ENCODE measurements around the gene CACNA2D4.
"Not testable (repeated sequence)": the region's sequence is repeated elsewhere in the genome, so short reads cannot be mapped to it uniquely, and the experiment has no call there.

The CACNA2D4 gene

GRCh38 chr12:1947081-1947480 lies 28.6 kb upstream of the CACNA2D4 start:
- H3K79me2 ChIP-seq (ENCODE audit: low read length) = no peaks in the 10 kb centered on the region
- H3K27me3 ChIP-seq (ENCODE audit: low read depth, low read length) = no peaks in the 10 kb centered on the region
- H3K9ac ChIP-seq (ENCODE audit: low read length) = no peak overlapping the region
- H3K9me3 ChIP-seq (ENCODE audit: insufficient read depth, low read length) = no peaks in the 10 kb centered on the region
- no peak overlapping the region for H3K27ac ChIP-seq (ENCODE audit: low read length)
- no peaks in the 10 kb centered on the region for H3K4me1 ChIP-seq (ENCODE audit: low read length)
- H3K36me3 ChIP-seq (replicated peaks; ENCODE audit: low read depth, low read length) = peaks cover 18% of the 10 kb centered on the region
- no peak overlapping the region for H3K4me2 ChIP-seq (ENCODE audit: low read length)
- no peak overlapping the region for H3K4me3 ChIP-seq (ENCODE audit: low read length)
- H2AFZ ChIP-seq (ENCODE audit: low read depth, low read length) = no peak overlapping the region
- H4K20me1 ChIP-seq (ENCODE audit: insufficient read depth, low read length) = no peaks in the 10 kb centered on the region
- TF ChIP-seq EZH2phosphoT487 (IDR thresholded peaks at IDR 0.05; ENCODE audit: low read depth) (no peak), CTCF (IDR thresholded peaks at IDR 0.05; ENCODE audit: low read depth, low read length) (no peak)

- no peak overlapping the region for H2AFZ ChIP-seq (ENCODE audit: low read depth, low read length)
- no peak overlapping the region for H3K4me3 ChIP-seq (ENCODE audit: low read length)
- no peaks in the 10 kb centered on the region for H3K4me1 ChIP-seq (ENCODE audit: low read length)
- TF ChIP-seq EZH2phosphoT487 (IDR thresholded peaks at IDR 0.05; ENCODE audit: low read depth) (no peak), CTCF (IDR thresholded peaks at IDR 0.05; ENCODE audit: low read depth, low read length) (no peak)
- H3K9ac ChIP-seq (ENCODE audit: low read length) = no peak overlapping the region
- peaks cover 14% of the 10 kb centered on the region for H3K36me3 ChIP-seq (replicated peaks; ENCODE audit: low read depth, low read length)
- H3K27ac ChIP-seq (ENCODE audit: low read length) = no peak overlapping the region
- no peaks in the 10 kb centered on the region for H3K79me2 ChIP-seq (ENCODE audit: low read length)
- H3K4me2 ChIP-seq (ENCODE audit: low read length) = no peak overlapping the region
- no peaks in the 10 kb centered on the region for H3K9me3 ChIP-seq (ENCODE audit: insufficient read depth, low read length)
- no peaks in the 10 kb centered on the region for H4K20me1 ChIP-seq (ENCODE audit: insufficient read depth, low read length)
- no peaks in the 10 kb centered on the region for H3K27me3 ChIP-seq (ENCODE audit: low read depth, low read length)
Measured at GRCh38 chr12:1946296-1946695, 27.8 kb upstream of the CACNA2D4 start.

GRCh38 chr12:1945502-1945901 lies 27.1 kb upstream of the CACNA2D4 start:
- H3K79me2 ChIP-seq (ENCODE audit: low read length); H3K4me3 ChIP-seq (ENCODE audit: low read length); H2AFZ ChIP-seq (ENCODE audit: low read depth, low read length); H3K9ac ChIP-seq (ENCODE audit: low read length); H4K20me1 ChIP-seq (ENCODE audit: insufficient read depth, low read length); H3K4me2 ChIP-seq (ENCODE audit: low read length); H3K27ac ChIP-seq (ENCODE audit: low read length); H3K4me1 ChIP-seq (ENCODE audit: low read length); H3K27me3 ChIP-seq (ENCODE audit: low read depth, low read length); H3K9me3 ChIP-seq (ENCODE audit: insufficient read depth, low read length): not testable (repeated sequence)
- peaks cover 14% of the 10 kb centered on the region for H3K36me3 ChIP-seq (replicated peaks; ENCODE audit: low read depth, low read length)

GRCh38 chr12:1939801-1940607 lies 21.6 kb upstream of the CACNA2D4 start:
- TF ChIP-seq CTCF (IDR thresholded peaks at IDR 0.05; ENCODE audit: low read depth, low read length) (peak; percentile 97), EZH2phosphoT487 (IDR thresholded peaks at IDR 0.05; ENCODE audit: low read depth) (no peak)
- H3K79me2 ChIP-seq (ENCODE audit: low read length) = no peaks in the 10 kb centered on the region
- no peak overlapping the region for H3K27ac ChIP-seq (ENCODE audit: low read length)
- H3K4me3 ChIP-seq (ENCODE audit: low read length) = no peak overlapping the region
- H3K4me1 ChIP-seq (ENCODE audit: low read length) = peaks cover 3% of the 10 kb centered on the region
- no peak overlapping the region for H3K9ac ChIP-seq (ENCODE audit: low read length)
- peak overlapping the region; percentile 24; the same call in 1 of the 2 replicates for H3K4me2 ChIP-seq (ENCODE audit: low read length)
- H2AFZ ChIP-seq (ENCODE audit: low read depth, low read length) = no peak overlapping the region
- no peaks in the 10 kb centered on the region for H3K9me3 ChIP-seq (ENCODE audit: insufficient read depth, low read length)
- no peaks in the 10 kb centered on the region for H3K27me3 ChIP-seq (ENCODE audit: low read depth, low read length)
- H4K20me1 ChIP-seq (ENCODE audit: insufficient read depth, low read length) = no peaks in the 10 kb centered on the region
- no peaks in the 10 kb centered on the region for H3K36me3 ChIP-seq (replicated peaks; ENCODE audit: low read depth, low read length)
